GM19351 (cell line): ENCODE measurements around the gene EIF3B.

Experiments used
- ATAC-seq: cut with Tn5 transposase; IDR thresholded peaks from one replicate; pipeline ENCODE4 v1.9.1; 2021; ENCODE audit warnings: mild to moderate bottlenecking, moderate library complexity; ENCODE audit not compliant: unreplicated experiment

EIF3B gene

GRCh38 chr7:2347351-2348063 lies 7.1 kb upstream of the EIF3B start:
- peak; percentile 11 for ATAC-seq

DNA sequence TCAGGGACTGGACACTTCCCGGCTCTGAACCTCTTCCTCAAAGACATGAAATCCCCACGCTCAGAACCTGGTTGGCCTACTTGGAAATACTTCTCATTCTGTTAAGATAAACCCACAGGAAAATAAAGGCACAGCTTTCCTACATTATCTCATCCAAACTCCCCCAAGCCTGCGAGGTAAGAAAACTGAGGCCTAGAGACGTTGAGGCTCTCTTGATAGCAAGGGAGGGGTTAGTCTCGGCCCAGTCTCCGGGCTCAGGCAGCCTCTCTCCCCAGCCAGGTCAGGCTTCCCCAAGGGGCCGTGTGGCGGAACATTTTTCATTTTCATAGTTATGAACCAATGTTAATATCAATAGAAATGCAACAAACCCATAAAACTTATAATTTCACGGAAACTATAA lies 4.6 kb upstream of the EIF3B start:
- no peak for ATAC-seq

- ATAC-seq, result no peak
These were observed 3.8 kb upstream of the EIF3B start for GRCh38 chr7:2350861-2351260.

DNA sequence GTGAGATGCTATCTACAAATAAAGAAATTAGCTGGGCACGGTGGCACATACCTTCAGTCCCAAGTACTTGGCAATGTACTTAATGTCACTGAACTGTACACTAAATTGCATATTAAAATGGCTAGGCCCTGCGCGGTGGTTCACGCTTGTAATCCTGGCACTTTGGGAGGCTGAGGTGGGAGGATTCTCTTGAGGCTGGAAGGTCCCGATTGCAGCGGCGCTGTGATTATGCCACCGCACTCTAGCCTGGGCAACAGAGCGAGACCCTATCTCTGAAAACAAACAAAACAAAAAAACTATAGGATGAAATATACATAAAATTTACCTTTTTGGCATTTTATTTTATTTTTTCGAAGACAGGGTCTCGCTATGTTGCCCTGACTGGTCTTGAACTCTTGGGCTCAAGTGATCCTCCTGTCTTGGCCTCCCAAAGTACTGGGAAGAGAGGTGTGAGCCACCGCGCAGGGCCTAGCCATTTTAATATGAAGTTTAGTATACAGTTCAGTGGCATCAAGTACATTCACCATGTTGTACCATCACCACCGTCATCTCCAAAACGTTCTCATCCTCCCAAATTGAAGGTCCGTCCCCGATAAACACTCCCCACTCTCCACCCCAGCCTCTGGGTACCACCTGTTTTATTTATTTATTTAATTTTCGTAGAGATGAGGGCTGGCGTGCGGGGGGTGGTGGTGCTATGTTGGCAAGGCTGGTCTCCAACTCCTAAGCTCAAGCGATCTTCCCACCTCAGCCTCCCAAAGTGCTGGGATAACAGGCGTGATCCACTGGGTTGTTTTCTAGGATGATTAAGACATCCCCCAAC lies 1.3 kb upstream of the EIF3B start:
- no peak for ATAC-seq

GRCh38 chr7:2353936-2354185 lies 766 bp upstream of the EIF3B start:
- ATAC-seq, result peak; percentile 56

- peak; percentile 19 for ATAC-seq
These were observed 495 bp downstream of the EIF3B start for GRCh38 chr7:2354939-2355704.

DNA sequence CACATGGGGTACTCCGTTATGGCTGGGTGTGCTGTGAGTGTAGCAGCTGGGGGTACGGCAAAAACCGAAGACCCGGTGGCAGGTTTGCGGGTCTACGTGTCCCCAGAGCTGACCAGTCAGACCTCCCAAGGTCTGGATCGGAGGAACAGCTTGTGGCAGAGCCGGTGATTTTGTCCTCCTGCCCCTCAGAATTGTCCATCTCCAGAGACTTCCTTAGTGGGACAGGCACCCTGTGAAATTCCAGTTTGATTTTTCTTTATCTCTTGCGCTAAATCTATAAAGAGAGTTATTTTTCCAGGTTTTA lies 1.0 kb downstream of the EIF3B start:
- ATAC-seq, result no peak

DNA sequence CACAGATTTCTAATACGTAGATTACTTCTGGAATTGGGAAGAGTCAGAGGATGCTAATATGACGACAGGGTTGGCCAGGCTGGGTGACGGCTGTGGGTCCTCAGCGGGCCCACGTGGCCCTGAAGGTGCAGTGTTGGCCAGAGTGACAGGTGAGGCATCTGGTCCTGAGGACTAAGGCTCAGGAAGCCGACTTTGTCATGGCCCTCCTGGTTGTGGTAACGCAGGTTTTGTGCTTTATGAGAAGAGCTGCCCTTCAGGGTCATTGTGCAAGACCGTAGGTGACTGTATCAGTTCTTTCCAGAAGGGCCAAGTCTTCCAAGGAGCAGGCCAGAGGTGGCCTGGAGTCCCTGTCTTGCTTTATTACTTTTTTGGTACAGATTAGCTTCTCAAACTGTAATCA lies 2.5 kb downstream of the EIF3B start:
- no peak for ATAC-seq

- no peak for ATAC-seq
These were observed 2.9 kb downstream of the EIF3B start for GRCh38 chr7:2357571-2357970.

DNA sequence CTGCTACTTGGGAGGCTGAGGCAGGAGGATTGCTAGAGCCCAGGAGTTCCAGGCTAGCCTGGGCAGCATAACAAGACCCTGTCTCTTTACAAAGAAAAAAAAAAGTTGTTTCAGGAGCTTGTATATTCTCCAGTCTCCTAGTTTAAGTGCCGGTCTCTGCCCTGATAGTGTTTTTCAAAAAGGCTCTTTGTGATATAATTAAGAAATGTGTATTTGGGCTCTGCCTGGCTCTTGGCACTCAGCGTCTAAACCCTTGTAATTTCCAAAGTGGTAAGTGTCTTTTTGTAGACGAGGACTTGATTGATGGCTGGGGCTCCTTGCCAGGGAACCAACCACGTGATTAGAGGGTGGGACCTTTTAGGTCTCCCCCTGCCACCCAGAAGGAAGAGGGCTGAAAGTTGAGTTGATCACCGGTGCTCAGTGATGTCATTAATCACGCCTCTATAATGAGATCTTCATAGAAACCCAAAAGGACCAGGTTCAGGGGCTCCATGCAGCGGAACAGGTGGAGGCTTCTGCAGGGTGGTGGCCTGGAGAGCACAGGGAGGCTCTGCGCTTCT lies 4.4 kb downstream of the EIF3B start:
- no peak for ATAC-seq

DNA sequence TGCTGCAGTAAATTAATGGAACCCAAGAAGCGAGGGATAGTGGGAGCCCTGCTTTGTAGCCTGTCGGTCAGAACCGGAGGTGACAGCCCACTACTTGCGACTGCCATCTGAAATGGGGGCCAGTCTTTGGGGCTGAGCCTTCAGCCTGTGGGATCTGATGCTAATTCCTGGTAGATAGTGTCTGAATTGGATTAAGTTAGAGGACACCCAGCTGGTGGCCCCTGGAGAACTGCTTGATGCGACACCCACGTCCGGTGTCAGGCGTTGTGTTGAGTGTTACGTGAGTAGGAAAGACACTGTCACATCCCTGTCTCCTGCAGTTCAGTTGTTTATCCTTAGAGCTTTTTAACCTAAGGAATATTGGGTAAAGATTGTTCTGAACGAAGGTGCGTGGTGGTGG lies 5.0 kb downstream of the EIF3B start:
- no peak for ATAC-seq

GRCh38 chr7:2360796-2361195 lies 6.2 kb downstream of the EIF3B start:
- no peak for ATAC-seq

- no peak for ATAC-seq
These were observed 7.9 kb downstream of the EIF3B start for GRCh38 chr7:2362385-2363088.

GRCh38 chr7:2369139-2369538 lies 14.5 kb downstream of the EIF3B start:
- ATAC-seq, result no peak

GRCh38 chr7:2371329-2371728 lies 16.7 kb downstream of the EIF3B start:
- ATAC-seq, result no peak

GRCh38 chr7:2372724-2373123 lies 18.1 kb downstream of the EIF3B start:
- ATAC-seq, result no peak

DNA sequence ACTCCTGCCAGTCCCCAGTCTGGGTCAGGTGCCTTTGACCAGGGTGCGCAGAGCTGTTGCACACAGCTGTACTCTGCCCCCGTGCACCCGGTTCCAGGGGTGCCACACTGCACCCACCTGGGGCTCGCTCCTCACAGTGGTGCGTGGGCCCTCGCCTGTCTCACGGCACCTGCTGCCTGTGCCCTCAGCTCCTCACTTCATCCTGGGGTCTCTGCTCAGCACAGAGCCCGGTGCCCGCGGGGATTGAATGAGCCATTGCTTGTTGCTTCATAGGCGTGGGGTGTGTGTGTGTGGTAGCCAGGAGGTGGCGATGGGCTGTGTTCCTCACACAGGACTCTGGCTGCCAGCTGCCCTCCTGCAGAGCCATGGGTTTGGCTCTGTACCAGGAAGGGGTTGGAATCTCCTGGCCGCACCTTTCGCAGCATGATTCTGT lies 18.5 kb downstream of the EIF3B start:
- ATAC-seq, result no peak

DNA sequence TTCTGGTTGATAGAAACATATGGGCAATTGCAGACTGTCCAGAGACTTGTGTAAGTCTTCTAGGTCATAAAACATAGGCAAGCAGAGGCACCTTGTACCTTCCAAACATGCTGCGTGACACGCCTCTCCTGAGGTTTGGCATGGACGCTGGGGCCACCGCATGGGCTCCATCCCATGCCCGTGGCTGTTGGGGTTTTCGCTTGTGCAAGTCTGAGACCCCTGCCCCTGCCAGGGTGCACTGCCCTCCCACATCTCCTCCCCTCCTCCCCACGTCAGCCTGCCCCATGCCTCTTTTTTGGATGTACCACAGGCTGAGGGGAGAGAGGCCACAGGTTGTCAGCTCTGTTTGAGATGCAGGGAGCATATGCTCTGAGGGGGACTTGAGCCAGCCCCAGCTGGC lies 19.0 kb downstream of the EIF3B start:
- ATAC-seq, result no peak

GRCh38 chr7:2374401-2374800 lies 19.8 kb downstream of the EIF3B start:
- ATAC-seq, result no peak

DNA sequence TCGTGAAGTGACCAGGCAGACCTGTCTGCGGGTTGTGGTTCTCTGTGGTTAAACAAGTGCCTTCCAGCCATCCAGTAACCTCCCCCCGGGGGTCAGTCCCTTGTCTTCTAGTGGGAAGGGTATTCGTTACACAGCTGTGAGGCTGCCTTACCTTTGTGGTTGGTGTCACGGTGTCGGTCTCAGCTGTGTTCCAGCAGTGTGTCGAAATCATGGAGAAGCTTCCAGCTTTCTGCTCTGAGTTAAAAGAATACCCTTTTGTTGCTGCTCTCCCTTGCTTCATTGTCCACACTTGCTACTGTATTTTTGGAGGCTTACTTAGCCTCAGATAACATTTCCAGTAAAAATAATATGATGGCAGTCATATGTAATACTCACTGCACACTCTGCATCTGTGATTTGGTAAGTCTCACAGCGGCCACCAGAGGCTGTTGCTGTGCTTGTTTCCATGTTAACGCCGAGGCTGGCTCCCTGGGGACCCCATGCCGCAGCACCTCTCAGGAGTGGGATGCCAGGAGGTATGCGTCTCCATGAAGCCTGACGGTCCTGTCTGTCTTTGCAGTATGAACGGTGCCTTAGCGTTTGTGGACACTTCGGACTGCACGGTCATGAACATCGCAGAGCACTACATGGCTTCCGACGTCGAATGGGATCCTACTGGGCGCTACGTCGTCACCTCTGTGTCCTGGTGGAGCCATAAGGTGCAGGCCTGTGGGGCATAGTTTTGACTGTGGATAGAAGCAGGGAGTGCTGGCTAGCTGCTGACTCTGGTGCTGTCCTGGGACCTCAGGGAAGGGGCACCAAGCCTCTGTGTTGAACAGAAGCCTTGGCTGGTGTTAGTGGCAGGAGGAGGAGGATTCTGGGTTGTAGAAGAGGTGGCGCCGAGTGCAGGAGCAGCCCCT lies 20.5 kb downstream of the EIF3B start:
- no peak for ATAC-seq
